Dermis microvascular lymphatic vessel endothelial cell (primary cell): Measurements from ENCODE around the gene SEC61A2. TPM values are rescaled to one million over a fixed set of nuclear protein-coding genes. Genes with fewer than 3 reads are reported as not detected.
"Not testable (repeated sequence)": the region's sequence is repeated elsewhere in the genome, so short reads cannot be mapped to it uniquely, and the experiment has no call there.

Experiments used
- DNase-seq, 2 donors: peaks; one replicate each; pipeline versions ENCODE4 v3.0.0 to v3.0.0-alpha.2; 2010; ENCODE audit warnings: low read depth in 2 of 2
- total RNA-seq: library from RNA; depleted of rRNA; stranded (reverse); fragments of >200 nt; gene quantifications from 2 replicates; pipeline ENCODE4 v1.2.1, GENCODE V29; 2014

Gene SEC61A2
- total RNA-seq, 1 donor from 2014 or later = 3.5 TPM

- DNase-seq = no peak
Measured at GRCh38 chr10:12160664-12161063, 31.2 kb downstream of the SEC61A2 start.

- no peak for DNase-seq
Measured at GRCh38 chr10:12162927-12163326, 33.5 kb downstream of the SEC61A2 start.

GRCh38 chr10:12164085-12164484, 34.6 kb downstream of the SEC61A2 start:
- no peak for DNase-seq

GRCh38 chr10:12165036-12165435, 35.6 kb downstream of the SEC61A2 start:
- no peak for DNase-seq

- no peak for DNase-seq
Measured at GRCh38 chr10:12165999-12166775, 36.7 kb downstream of the SEC61A2 start.

GRCh38 chr10:12171512-12171911, 42.0 kb downstream of the SEC61A2 start:
- not testable (repeated sequence) for DNase-seq

GRCh38 chr10:12177642-12178041, 48.2 kb downstream of the SEC61A2 start:
- DNase-seq = no peak

- DNase-seq = no peak
Measured at GRCh38 chr10:12179606-12180170, 50.2 kb downstream of the SEC61A2 start.

- no peak for DNase-seq
Measured at GRCh38 chr10:12180221-12180974, 50.9 kb downstream of the SEC61A2 start.

- DNase-seq = peak in 1 of 2 donors; percentile 16
Measured at GRCh38 chr10:12181065-12181775, 51.7 kb downstream of the SEC61A2 start.

GRCh38 chr10:12184165-12184564, 54.7 kb downstream of the SEC61A2 start:
- no peak for DNase-seq

- peak; percentile 48 to 73 for DNase-seq
Measured at GRCh38 chr10:12186323-12186722, 56.8 kb downstream of the SEC61A2 start.

- DNase-seq = peak in 1 of 2 donors; percentile 17
Measured at GRCh38 chr10:12187321-12187905, 57.9 kb downstream of the SEC61A2 start.

GRCh38 chr10:12188656-12189055, 59.2 kb downstream of the SEC61A2 start:
- DNase-seq = no peak

- no peak for DNase-seq
Measured at GRCh38 chr10:12189426-12189825, 59.9 kb downstream of the SEC61A2 start.

GRCh38 chr10:12191715-12192114, 62.2 kb downstream of the SEC61A2 start:
- DNase-seq = peak in 1 of 2 donors; percentile 13

GRCh38 chr10:12193193-12193592, 63.7 kb downstream of the SEC61A2 start:
- no peak for DNase-seq

- DNase-seq = peak in 1 of 2 donors; percentile 28
Measured at GRCh38 chr10:12194752-12195271, 65.3 kb downstream of the SEC61A2 start.

- DNase-seq = no peak
Measured at GRCh38 chr10:12195281-12195602, 65.8 kb downstream of the SEC61A2 start.

GRCh38 chr10:12195603-12196506, 66.4 kb downstream of the SEC61A2 start, which contains the start of the genes CDC123 and NUDT5:
Gene CDC123 (plus strand): TSS chr10:12196188. CDS start chr10:12196246, 58 bp downstream.
Gene NUDT5 (minus strand): TSS chr10:12195891. CDS start chr10:12186291, 9,600 bp downstream.
- peak; percentile 69 to 89 for DNase-seq
